Measurements from ENCODE around the gene ZNF831.

Gene ZNF831

DNA sequence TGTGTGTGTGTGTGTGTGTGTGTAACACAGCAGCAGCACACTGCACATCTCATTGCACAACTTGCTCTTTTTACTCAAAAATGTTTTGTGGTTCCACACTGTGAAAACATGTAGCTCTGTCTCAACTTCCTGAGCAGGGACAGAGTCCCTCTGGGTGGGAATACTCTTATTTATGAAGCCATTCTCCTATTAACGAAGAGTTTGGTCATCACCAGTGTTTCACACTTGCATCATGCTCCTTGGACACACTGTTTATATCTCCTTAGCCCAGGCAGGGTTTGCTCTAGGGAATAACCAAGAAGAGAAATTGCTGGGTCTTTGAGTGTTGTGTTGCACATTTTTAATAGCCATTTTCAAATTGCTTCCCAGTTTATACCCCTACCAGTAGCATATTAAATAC lies 53.6 kb downstream of the ZNF831 start:
- no peak for DNase-seq

DNA sequence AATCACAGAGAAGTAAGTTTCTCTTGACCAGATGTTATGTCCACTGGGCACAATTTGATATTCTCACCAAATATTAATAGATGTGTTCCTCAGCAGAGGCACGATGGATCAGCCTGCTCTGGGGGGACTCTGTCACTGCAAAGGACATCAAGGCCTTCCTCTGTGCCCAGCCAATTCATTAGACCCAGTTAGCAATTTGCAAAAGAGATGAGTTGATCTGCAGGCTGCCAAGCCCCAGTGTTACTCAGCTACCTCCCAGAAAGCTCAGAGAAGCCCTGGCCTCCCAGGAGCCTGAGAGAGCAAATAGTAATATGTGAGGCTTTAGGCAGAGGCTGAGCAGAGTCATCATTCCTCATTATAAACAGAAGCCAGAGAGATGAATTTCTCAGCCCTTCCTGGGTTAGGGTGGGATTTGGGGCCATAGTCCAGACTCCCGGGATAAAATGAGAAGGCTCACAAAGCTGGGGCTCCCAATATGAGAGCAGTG lies 54.2 kb downstream of the ZNF831 start:
- DNase-seq: no peak

DNA sequence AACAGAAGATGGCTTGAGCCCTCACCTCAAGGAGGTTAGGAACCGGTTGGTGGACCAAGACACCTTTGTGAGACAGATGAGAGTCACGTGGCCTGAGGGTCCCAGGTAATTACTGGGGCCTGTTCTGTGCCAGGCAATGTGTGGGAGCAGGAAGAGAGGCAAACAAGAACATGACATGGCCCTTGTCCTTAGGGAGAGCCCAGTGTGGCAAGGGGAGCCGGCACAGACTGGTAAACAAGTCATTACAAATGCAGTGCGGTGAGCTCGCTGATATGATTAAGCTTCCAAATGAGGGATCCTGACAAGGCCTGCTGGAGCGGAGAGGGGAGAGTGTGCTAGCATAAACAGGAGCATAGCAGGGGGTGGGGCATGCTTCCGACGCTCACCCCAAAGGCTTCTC lies 55.6 kb downstream of the ZNF831 start:
- DNase-seq: no peak

DNA sequence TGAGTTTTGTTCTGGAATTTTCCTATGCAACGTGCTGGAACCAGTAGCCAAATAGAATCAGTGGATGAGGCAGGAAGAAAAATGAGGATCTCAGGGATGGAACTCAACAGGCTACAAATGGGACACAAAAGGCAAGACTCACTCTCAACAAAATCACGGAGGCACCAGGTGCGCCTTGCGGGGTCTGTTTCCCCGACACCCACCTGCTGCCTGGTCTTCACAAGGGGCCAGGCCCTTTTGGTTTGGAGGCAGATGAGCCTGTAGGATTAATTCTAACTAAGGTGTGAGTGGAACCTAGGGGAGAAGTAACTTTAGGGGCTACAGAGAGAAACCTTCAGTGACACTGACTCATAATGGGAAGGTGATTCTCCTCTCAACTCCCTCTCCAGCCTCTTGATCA lies 56.5 kb downstream of the ZNF831 start:
- no peak for DNase-seq

DNA sequence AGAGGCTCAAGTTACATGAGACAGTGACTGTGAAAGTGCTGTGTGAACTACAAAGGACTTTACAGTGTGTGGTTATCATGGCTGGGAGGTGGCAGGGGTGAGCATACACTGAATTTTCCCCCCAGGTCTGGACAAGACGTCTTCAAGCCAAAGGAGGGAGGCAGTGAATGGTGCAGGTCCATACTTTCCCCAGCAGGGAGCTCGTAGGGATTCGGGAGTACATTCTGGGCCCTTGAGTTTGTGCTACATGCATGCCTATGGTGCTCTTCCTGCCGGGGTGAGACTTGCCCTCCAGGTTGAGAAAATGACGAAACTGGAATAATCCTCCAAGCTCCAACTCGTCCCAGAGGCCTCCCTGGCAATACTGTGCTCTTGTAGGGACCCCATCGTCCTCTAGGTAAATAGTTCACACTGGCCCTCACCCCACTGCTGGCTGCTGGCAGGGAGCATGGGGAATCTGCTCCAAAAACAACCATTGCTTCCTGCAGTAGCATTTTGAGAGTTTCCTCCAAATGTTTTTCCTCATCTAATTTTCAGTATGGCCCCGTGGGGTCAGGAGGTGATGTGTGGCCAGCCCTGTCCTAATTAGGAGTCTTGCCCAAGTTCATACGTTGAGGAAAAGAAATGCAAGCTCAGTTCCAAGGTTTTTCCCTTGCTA lies 57.6 kb downstream of the ZNF831 start:
- DNase-seq: peak; percentile 4

DNA sequence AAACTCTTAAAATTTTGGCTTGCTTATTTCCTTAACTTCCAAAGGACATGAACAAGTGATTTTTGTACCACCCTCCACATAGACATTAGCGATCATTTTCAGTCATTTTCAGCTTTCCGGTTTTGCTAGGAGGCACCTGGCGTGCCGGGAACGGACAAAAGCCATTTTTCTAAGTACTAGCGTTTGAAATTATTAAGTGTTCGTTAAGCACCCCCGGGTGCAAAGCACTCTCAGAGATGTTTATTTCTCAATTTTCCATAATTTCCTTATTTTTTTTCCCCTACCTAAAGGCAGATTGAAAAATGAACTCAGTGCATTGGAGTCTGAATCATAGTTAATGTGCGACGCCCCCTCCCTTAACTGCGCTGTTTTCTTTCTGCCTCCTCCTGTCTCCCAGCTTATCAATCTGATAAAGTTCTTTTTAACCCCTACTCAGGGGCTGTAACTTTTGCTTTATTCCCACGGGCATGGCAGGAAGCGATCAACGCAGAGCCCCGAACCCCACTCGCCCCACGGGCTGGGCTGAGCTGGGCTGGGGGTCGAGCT lies 58.2 kb downstream of the ZNF831 start:
- DNase-seq: no peak

DNA sequence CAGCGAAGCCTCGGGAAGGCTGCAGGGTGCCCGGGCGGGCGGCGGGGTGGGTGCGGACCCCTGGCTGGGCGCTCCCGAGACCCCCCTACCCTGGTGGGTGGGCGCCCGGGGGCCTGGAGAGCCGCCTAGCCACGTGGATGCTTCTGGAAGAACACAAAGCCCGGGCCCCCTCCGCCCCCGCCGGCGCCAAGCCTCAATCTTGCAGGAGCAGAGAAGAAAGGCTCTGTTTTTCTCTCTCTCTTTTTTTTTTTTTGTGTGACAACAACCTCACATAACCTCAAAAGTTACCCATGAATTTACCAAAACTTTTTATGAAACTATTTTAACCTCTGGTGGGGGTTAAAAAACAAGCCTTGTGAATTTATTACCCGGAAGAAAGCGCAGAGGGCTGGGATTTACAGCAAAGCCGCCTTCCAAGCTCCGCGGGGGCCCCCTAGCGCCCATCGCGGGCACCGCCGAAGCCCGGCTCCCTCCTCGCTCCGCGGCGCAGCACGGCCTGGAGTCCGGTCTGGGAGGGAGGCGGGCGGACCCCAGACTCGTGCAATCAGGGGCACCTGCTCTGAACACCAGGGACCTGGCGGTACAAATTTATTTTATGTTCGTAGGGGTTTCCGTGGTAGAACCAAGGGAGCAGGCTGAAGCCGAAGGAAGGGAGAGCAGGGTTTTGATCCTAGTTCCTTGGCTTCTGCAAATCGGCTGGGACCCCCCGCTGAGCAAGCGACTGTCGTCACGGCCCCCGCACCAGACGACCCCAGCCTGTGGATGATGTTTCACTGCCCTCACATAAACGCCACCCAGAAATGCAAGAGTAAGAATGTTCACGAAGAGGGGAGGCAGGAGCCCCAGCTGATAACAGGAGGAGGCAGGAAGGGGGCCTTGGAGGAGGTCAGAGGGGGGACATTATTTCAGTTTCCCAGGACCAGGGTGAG lies 58.9 kb downstream of the ZNF831 start:
- peak; percentile 66 for DNase-seq

DNA sequence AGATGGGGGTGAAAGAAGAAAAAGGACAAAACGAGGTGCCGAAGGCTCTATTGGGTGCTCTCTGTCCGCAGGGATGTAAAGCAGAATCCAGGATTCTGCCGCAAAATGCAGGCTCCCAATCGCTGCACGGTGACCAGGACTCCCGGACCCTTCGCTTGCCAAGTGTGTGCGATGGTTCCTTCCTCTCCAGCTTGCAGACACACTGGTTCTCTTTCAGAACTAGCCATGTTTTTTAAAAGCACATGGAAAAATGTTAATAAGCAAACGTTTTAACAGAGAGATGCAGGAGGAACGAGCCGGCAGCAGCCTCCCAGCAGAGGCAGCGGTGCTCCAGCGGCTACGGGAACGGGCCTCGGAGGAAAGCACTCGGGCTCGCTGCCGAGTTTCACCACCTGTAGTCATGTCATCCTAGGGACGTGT lies 59.6 kb downstream of the ZNF831 start:
- DNase-seq: peak; percentile 4

DNA sequence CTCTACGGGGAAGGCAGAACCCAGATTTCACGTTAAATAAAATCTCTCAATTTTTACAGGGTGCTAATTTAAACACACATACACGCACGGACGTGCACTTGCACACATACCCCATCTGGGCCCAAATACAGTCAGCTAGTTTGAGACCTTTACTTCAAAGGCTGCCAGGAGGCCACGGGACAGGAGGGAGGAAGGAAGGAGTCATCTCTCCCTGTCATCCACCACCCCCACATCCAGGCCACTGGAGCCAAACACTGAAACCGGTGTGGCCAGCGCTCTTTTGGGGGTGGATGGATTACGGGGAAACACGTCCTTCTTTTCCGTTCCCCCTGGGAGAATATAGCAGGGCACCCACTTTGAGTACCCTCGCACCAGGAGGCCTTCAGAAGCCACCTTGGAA lies 60.1 kb downstream of the ZNF831 start:
- DNase-seq: no peak

DNA sequence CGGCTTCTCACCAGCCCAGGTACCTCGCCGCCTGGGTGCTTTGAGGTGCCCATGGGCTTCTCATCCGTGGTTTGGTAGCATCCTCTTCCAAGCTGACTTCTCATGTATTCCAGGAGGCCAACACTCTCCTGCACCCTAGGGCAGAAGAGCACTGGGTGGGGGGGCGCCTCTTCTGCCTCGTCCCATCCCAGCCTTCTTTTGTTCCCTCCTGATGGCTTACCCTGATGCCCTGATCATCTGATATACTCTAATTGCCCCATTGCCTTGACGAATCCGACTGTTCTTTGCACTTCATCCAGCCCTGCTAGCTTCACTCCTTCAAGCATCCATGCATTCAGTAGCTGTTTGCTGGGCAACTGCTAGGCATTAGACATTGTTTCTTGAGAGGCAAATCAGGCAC lies 60.6 kb downstream of the ZNF831 start:
- DNase-seq: no peak

DNA sequence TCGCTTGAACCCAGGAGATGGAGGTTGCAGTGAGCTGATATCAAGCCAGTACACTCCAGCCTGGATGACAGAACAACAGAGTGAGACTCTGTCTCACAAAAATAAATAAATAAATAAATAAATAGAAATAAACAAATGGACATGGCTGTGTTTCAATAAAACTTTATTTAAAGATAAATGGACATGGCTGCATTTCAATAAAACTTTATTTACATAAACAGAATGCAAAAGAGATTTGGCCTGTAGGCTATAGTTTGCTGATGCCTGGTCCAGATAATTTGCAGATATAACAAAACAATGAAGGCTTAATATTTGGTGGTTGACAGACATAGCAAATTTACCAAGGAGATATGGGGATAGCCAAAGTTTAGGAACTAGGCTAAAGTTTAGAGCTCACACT lies 66.8 kb downstream of the ZNF831 start:
- DNase-seq: no peak

DNA sequence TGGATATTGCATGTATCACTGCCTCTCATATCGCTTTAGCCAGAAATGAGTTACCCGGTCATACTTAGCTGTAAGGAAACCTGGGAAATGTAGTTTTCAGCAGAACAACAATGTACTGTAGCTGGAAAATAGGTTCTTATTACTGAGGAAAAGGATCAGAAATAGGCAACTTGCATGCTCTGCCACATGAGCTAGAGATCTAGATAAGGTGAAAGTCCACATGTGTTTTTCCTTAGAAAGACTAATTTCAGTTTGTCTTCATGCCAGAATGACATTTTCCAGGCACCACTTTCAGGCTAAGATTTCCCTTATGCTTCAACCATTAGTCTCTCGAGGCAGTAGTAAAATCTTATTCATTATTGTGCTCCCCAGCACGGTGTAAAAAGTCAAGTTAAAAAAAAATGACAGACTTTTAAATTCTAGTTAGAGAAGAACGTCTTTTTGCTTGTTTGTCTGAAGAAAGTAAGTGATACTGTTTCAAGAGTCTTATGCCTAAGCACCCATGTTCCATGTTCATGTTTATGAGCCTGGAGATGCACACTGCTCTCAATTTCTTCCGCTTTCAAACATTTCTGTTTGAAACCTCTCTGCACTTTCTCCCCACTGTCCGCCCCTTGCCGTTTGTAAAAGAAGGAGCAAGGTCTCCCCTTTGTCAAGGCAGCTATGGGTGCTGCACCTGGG lies 67.6 kb downstream of the ZNF831 start:
- no peak for DNase-seq

DNA sequence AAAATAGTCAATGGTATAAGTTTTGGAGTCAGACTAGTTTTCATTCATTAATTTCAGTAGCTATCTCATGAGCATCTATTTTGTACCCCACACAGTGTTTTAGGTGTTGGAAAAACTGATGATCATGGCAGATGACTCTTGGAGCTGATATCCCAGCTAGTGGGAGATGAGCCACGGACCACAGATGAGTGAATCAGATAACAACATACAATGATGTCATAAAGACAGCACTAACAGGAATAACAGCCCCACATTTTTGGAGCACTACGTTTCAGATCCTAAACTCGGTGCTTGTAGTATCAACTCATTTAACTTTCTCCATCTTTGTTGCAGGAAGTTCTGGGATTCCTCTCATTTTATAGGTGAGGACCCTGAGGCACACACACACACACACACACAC lies 69.0 kb downstream of the ZNF831 start:
- peak; percentile 17 for DNase-seq

DNA sequence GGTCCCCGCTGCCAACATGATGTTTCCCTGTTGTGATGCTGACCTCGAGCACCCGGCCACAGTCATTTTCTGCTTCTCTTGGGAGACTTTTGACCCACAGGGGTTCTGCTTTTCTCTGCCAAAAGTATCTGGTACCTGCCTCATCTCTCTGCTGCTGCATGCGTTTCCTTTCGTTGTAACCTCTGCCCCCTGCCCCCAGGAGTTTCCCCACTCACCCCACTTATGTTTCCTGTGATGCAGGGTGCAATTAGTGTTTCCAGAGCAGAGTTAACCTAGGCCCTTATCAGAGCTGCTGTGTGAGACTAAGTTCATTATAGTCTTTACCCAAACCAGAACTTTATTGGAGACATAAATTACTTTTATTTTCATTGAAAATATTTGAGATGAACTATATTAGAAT lies 71.6 kb downstream of the ZNF831 start:
- no peak for DNase-seq

DNA sequence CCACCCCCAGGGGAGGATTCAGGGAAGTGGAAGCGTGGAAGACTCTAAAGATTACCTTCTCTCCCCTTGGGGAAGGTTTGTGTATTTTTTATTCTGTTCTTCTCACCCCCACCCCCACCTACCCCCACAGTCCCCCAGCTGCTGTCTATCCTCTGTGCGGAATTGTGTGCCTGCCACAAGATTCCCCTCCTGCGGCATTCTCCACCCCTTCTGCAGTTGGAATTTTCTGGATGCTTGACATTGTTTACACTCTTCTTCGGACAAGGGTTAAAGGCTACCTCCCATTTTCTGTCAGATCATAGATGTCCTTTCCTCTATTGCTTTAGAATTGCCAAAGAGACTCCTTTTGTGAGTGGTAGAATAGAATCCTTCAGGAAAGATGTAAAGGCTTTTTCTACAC lies 76.4 kb downstream of the ZNF831 start:
- DNase-seq: no peak

DNA sequence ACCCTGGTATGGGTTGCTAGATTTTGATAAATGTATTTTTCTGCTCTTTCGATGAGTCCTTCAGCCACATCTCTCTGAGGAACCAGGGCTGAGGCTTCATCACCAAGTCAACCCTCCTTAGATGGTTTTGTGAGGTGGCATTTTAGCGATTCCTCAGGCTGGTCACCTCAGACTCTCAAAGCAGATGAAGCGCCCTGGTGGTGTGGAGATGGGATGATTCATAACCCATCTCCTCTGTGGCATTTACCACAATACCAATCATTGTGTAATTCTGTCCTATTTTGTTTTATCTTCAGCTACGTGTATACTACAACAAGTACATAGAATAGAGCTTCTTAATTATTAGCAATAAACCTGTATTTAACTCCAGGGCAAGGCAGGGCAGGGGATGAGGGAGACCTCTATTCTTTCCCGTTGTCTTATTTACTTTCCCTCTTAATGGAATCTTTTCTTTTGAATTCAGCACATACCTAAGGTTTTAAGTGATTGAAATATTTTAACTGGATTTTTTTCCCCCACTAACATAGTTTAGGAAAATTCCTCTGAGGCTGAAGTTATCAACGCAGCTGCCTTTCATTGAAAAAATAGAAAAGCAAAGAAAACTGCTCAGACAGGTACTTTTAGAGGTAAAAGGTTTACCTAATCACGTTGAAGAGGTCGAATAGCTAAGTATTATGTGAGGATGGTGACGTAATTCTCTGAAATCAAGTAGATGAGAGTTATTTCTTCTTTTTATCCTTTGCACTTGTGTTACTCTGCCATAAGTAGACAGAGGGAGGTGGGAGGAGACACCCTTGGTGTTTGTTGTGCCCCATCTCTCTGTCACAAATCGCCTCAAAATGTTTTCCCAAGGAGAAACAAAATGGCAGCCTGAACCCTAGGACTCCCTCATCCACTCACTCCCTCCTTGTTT lies 79.3 kb downstream of the ZNF831 start:
- DNase-seq: no peak

DNA sequence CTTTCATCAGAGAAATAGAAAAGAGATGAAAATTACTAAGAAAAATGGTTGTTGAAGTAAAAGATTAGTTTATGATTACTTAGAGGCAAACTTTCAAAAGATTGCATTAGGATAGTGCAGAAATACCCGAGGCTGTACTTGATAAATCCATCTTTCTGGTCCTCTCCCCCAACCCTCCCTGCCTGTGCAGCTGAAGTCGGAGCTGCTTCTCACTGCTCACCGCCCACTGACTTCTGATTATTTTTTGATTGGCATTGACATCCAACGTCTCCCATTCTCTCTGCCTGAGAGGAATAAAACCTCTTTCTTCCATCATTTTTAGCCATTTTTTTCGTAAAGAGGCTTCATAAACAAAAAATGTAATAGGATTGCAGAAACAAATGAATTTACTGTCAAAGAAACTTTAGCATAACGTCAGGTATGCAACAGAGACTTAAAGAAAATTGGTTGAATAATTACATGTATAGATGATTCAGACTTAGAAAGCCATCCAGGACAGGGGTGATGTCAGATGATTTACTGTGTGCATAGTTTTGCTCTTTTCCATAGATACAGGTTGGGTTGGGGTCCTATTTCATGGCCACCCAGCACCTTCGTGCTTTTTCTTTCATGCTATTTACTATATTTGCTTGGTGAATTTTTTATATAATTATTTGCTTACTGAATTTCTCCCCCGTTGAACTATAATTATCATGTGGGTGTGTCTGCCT lies 83.2 kb downstream of the ZNF831 start:
- DNase-seq: no peak

DNA sequence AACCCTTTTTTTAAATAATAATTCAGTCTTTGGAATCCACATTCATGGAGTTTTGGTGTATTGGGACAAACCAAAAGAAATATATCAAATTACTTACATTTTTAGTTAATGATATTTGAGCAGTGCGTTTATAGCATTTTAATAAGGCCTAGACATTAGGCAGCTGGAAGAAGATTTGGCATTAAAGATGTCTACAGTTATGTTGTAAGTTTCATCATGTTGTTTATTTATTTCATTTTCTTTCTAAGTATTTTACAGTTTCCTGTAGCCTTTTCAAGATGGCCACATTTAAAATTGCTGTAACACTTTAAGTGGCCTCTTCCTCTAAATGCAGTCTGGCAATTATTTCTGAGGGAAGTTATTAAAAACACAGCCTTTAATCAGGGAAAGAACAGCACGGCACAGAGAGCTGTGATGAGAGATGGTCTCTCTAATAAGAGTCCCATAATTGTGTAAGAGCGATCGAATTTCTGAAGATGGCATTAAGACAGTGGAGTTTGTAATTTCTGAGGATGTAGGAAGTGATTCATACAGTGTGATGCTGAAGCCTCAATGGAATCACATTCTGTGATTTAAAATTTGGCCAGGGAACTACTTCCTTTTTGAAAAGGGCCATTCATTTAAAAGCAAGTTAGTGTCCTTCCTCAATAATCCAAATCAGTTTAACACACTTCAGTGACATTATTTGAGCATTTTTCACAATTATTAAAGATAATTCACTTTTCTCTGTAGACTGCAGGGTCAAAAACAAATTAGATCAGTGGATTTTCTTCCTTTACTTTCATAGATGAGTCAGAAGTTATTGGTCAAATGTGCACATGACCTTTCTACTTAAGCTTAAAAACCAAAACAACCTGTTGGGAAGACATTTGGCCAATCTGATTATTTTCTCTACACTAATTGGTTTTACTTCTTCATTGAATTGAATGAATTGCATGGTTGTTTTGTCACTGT lies 84.4 kb downstream of the ZNF831 start:
- DNase-seq: peak; percentile 14

DNA sequence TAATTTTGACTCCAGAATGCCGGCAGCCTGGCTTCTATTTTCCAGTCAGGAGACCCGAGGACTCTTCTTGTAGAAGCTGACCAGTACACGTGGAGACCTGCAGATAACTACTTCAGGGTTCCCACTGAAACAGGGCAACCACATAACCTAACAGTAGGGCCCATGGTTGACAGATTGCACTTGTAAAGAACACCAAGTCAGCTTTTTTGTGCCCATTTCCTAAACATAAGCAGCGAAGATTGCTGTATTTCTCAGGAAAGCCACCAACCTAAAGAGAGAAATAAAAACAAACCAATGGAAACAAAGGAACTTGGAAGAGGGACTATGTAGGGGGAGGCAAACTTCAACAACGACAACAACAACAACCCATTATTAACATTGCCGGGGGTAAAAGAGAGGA lies 86.7 kb downstream of the ZNF831 start:
- DNase-seq: no peak

DNA sequence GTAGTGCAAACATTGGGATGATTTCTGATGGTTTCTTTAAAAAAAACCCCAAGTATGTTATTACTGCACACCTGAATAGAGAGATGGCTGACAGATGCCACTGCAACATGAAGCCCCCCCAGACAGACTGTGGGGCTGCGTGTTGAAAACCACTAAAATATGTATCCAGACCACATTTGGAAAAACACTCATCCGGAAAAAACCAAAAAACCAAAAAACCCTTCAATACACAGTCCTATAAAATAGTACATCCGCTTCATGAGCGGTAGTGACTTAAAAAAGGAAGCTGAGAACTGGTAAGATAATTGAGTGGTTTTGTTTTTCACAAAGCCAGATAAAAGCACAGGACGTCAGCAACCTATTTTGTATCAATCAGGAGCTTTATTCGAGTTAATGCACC lies 89.7 kb downstream of the ZNF831 start:
- DNase-seq: no peak

All from fibroblast of upper back skin (primary cell).